Lower lobe of right lung (tissue), 2 donors: ENCODE results near the gene MTOR. TPM values are rescaled to one million over a fixed set of nuclear protein-coding genes. Genes with fewer than 3 reads are reported as not detected.

Experiments
- ATAC-seq, 2 donors: fragments of 200-7000 bp; cut with Tn5 transposase; one replicate each; pipeline ENCODE4 v1.9.1; 2020 to 2022; ENCODE audit warnings: mild to moderate bottlenecking in 2 of 2, moderate library complexity in 2 of 2
- DNase-seq: peaks from one replicate; pipeline ENCODE4 v3.0.0-alpha.2; 2020
- H3K27ac ChIP-seq: fragments of 200-600 bp; one replicate; pipeline ENCODE4 v1.8.0; 2022
- H3K27me3 ChIP-seq: fragments of 200-600 bp; one replicate; pipeline ENCODE4 v1.8.0; 2022; ENCODE audit warnings: low read depth
- H3K36me3 ChIP-seq: fragments of 200-600 bp; one replicate; pipeline ENCODE4 v1.8.0; 2022; ENCODE audit warnings: mild to moderate bottlenecking
- H3K4me1 ChIP-seq: fragments of 200-600 bp; one replicate; pipeline ENCODE4 v1.8.0; 2022
- H3K4me3 ChIP-seq: fragments of 200-600 bp; one replicate; pipeline ENCODE4 v1.8.0; 2022; ENCODE audit warnings: mild to moderate bottlenecking
- H3K9me3 ChIP-seq: fragments of 200-600 bp; one replicate; pipeline ENCODE4 v1.8.0; 2022
- CTCF ChIP-seq: fragments of 200-600 bp; IDR thresholded peaks from one replicate; pipeline ENCODE4 v1.8.0; 2022; ENCODE audit warnings: antibody characterized with exemption, mild to moderate bottlenecking
- intact Hi-C: fragments of 100-400 bp; cut with DNase I; formaldehyde crosslinking; loops from one replicate; pipeline ENCODE4 v1.11.0; 2022
- total RNA-seq: library from RNA; stranded (reverse); fragmentation: NEBNext Ultra II Directional; extraction: Animal tissue kit (Norgen Biotek cat#: 25700); gene quantifications from one replicate; pipeline ENCODE4 v1.2.1, GENCODE V29; 2021
- donor health status: DM: no; HTN: yes; CAD: no; lungs with severe emphysema.

MTOR gene
- total RNA-seq, 1 donor from 2014 or later = 33.7 TPM

DNA sequence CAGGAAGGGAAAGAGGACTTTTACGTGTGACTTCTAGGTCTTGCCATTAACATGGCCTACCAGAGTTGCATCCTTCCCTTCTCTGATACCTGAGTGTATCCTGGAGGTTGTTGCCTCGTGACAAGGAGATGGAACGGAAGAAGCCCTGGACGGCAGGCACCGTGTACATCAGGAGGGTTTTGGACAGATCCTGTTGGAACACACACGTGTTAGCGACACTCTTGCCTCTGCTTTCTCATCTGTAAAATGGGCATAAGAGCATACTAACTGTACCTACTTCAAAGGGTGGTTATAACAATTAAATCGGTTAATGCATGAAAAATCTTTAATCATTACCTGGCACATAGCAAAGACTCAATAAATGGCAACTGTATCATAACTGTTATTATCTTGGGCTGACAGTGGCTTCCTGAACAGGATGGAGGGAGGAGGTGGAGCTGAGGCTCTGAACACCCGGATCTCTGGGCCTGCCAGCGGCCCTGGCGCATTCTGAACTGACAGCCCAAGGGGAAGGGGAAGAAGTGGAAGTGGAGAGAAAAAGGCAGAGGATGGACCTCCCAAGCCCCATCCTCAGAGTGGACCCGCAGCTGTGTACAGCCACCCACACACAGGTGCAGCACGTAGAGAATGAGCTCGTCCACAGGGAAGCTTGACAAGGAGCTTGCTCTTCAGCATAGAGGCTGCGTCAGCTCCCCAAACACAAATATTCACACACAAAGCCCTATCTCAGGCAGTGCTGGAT is 132.5 kb downstream of the MTOR start:
- Histone ChIP-seq H3K4me3 (no peak overlapping the region), H3K27me3 (no peaks in the 10 kb centered on the region), H3K4me1 (no peaks in the 10 kb centered on the region), H3K9me3 (no peaks in the 10 kb centered on the region), H3K36me3 (peaks cover 98% of the 10 kb centered on the region), H3K27ac (no peak overlapping the region)
- DNase-seq = no peak
- no peak for TF ChIP-seq CTCF
- intact Hi-C loops = no loop called here
- ATAC-seq = no peak

DNA sequence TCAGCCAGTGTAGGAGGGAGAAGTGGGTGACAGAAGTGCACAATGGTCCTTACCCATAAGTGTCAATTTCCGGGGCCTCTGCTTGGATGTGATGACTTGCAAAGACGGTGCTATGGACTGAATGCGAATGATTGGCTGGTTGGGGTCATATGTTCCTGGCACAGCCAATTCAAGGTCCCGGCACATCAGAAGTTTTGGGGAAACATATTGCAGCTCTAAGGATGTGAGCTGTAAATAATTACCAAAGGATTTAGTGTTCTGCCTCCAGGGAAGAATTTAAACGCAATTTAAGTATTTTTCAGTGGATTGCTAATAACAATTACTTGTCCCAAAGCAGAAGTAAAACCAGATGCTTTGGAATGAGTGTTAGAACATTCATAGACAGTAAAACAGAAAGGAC is 135.8 kb downstream of the MTOR start:
- intact Hi-C loops = no loop called here
- DNase-seq (no peak), ATAC-seq (no peak)
- no peak overlapping the region for H3K4me3 ChIP-seq
- H3K27ac ChIP-seq = no peak overlapping the region
- no peaks in the 10 kb centered on the region for H3K27me3 ChIP-seq
- no peak for TF ChIP-seq CTCF
- peaks cover 100% of the 10 kb centered on the region for H3K36me3 ChIP-seq
- H3K9me3 ChIP-seq = no peaks in the 10 kb centered on the region
- no peaks in the 10 kb centered on the region for H3K4me1 ChIP-seq

GRCh38 chr1:11125931-11126330 is 136.4 kb downstream of the MTOR start:
- no peak overlapping the region for H3K4me3 ChIP-seq
- peaks cover 100% of the 10 kb centered on the region for H3K36me3 ChIP-seq
- no peaks in the 10 kb centered on the region for H3K4me1 ChIP-seq
- no peak for TF ChIP-seq CTCF
- H3K9me3 ChIP-seq = no peaks in the 10 kb centered on the region
- H3K27me3 ChIP-seq = no peaks in the 10 kb centered on the region
- DNase-seq = no peak
- ATAC-seq = no peak
- H3K27ac ChIP-seq = no peak overlapping the region
- intact Hi-C loops = no loop called here

DNA sequence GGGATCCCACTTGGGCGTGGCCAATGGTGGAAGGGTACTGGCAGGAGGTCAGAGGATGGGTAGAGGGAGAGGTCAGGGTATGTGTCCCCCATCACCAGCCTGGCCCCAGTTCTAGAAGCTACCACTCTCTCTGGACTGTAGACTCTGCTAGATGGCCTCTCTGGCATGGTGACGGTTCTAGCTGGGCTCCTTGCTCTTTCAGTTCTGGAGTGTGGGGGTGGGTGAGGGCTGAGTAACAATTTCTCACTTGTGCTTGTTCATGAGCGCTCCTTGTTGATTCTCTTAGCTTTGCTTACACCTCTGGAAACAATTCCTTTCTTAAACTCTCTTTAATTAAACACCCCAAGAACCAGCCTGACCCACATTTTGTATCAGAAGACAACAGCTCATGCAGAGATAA is 137.4 kb downstream of the MTOR start:
- TF ChIP-seq CTCF = no peak
- H3K27me3 ChIP-seq = no peaks in the 10 kb centered on the region
- DNase-seq (no peak), ATAC-seq (no peak)
- intact Hi-C loops = no loop called here
- H3K9me3 ChIP-seq = no peaks in the 10 kb centered on the region
- no peak overlapping the region for H3K4me3 ChIP-seq
- no peak overlapping the region for H3K27ac ChIP-seq
- no peaks in the 10 kb centered on the region for H3K4me1 ChIP-seq
- peaks cover 100% of the 10 kb centered on the region for H3K36me3 ChIP-seq

DNA sequence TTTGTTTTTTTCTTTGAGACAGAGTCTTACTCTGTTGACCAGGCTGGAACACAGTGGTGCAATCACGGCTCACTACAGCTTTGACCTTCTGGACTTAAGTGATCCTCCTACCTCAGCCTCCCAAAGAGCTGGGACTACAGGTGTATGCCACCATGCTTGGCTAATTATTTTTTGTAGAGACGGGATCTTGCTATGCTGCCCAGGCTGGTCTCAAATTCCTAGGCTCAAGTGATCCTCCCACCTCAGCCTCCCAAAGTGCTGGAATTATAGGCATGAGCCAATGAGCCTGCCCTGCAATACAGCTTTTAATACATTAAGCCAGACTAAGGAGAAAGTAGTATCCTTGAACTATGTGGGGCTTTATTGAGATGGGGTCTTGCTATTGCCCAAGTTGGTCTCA is 146.0 kb downstream of the MTOR start:
- no peak for TF ChIP-seq CTCF
- H3K27ac ChIP-seq = no peak overlapping the region
- no peaks in the 10 kb centered on the region for H3K9me3 ChIP-seq
- DNase-seq (no peak), ATAC-seq (no peak)
- no peaks in the 10 kb centered on the region for H3K4me1 ChIP-seq
- H3K27me3 ChIP-seq = no peaks in the 10 kb centered on the region
- peaks cover 91% of the 10 kb centered on the region for H3K36me3 ChIP-seq
- intact Hi-C loops = no loop called here
- no peak overlapping the region for H3K4me3 ChIP-seq
